HL-60 (cell line): Measurements from ENCODE around the gene LPIN1.

Source experiments
- DNase-seq, 2 experiments: peaks; one replicate each; pipeline ENCODE4 v3.0.0-alpha.2; 2010 to 2020; ENCODE audit warnings: low read depth in 1 of 2, low spot score in 1 of 2
- H3K27ac ChIP-seq: fragments of 250-450 bp; sonication (Bioruptor Pico); replicated peaks from 2 replicates; pipeline ENCODE4 v1.5.1; 2020; ENCODE audit warnings: mild to moderate bottlenecking, moderate library complexity
- H3K27me3 ChIP-seq: fragments of 250-450 bp; sonication (Bioruptor Pico); 2 replicates; pipeline ENCODE4 v1.5.1; 2021; ENCODE audit warnings: mild to moderate bottlenecking, moderate library complexity; ENCODE audit not compliant: insufficient read depth, poor library complexity, severe bottlenecking
- H3K4me3 ChIP-seq: replicated peaks from 2 replicates; pipeline ENCODE4 v1.5.1; 2011; ENCODE audit warnings: mild to moderate bottlenecking, control low read depth, low read length; ENCODE audit not compliant: insufficient read depth
- GABPA ChIP-seq: IDR thresholded peaks from 2 replicates; pipeline ENCODE4 v1.6.1; 2012; ENCODE audit warnings: low read depth
- POLR2AphosphoS5 ChIP-seq: IDR thresholded peaks from 2 replicates; pipeline ENCODE4 v1.6.1; 2012; ENCODE audit warnings: low read depth
- SPI1 ChIP-seq: IDR thresholded peaks from 2 replicates; pipeline ENCODE4 v1.6.1; 2012; ENCODE audit warnings: low read depth, mild to moderate bottlenecking, borderline replicate concordance
- TF ChIP-seq, protein P1 (sequence below): IDR thresholded peaks from 2 replicates; pipeline ENCODE4 v1.6.1; 2012; ENCODE audit warnings: low read depth; ENCODE audit not compliant: insufficient replicate concordance
- TF ChIP-seq, protein P2 (sequence below): IDR thresholded peaks from one replicate; pipeline ENCODE4 v1.5.1; 2011; ENCODE audit warnings: low read length, control low read depth, inconsistent platforms; ENCODE audit not compliant: insufficient read depth

LPIN1 gene

DNA sequence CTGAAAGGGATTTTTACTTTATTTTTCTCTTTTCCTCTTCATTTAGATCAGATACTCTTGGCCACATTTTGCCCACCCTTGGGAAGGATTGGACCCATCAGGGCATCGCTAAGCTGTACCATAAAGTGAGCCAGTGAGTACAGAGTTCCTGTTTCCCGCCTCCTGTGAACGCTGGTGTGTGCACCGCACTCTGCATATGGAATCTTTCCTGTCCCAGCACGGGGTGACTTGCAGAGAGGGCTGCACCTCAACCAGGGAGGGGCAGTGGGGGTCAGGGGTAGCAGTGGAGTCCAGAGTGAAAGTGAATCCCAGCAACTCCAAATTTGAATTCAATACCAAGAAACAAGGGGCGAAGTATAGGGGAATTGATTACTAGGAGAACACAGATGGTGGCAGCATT is 58.6 kb downstream of the LPIN1 start:
- no peak for DNase-seq
- TF ChIP-seq POLR2AphosphoS5 (no peak), GABPA (no peak), SPI1 (no peak)
- TF ChIP-seq, protein P1, sequence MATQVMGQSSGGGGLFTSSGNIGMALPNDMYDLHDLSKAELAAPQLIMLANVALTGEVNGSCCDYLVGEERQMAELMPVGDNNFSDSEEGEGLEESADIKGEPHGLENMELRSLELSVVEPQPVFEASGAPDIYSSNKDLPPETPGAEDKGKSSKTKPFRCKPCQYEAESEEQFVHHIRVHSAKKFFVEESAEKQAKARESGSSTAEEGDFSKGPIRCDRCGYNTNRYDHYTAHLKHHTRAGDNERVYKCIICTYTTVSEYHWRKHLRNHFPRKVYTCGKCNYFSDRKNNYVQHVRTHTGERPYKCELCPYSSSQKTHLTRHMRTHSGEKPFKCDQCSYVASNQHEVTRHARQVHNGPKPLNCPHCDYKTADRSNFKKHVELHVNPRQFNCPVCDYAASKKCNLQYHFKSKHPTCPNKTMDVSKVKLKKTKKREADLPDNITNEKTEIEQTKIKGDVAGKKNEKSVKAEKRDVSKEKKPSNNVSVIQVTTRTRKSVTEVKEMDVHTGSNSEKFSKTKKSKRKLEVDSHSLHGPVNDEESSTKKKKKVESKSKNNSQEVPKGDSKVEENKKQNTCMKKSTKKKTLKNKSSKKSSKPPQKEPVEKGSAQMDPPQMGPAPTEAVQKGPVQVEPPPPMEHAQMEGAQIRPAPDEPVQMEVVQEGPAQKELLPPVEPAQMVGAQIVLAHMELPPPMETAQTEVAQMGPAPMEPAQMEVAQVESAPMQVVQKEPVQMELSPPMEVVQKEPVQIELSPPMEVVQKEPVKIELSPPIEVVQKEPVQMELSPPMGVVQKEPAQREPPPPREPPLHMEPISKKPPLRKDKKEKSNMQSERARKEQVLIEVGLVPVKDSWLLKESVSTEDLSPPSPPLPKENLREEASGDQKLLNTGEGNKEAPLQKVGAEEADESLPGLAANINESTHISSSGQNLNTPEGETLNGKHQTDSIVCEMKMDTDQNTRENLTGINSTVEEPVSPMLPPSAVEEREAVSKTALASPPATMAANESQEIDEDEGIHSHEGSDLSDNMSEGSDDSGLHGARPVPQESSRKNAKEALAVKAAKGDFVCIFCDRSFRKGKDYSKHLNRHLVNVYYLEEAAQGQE: no peak
- TF ChIP-seq, protein P2, sequence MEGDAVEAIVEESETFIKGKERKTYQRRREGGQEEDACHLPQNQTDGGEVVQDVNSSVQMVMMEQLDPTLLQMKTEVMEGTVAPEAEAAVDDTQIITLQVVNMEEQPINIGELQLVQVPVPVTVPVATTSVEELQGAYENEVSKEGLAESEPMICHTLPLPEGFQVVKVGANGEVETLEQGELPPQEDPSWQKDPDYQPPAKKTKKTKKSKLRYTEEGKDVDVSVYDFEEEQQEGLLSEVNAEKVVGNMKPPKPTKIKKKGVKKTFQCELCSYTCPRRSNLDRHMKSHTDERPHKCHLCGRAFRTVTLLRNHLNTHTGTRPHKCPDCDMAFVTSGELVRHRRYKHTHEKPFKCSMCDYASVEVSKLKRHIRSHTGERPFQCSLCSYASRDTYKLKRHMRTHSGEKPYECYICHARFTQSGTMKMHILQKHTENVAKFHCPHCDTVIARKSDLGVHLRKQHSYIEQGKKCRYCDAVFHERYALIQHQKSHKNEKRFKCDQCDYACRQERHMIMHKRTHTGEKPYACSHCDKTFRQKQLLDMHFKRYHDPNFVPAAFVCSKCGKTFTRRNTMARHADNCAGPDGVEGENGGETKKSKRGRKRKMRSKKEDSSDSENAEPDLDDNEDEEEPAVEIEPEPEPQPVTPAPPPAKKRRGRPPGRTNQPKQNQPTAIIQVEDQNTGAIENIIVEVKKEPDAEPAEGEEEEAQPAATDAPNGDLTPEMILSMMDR: no peak
- H3K4me3 ChIP-seq: no peak overlapping the region
- H3K27ac ChIP-seq: no peak overlapping the region
- no peaks in the 10 kb centered on the region for H3K27me3 ChIP-seq

DNA sequence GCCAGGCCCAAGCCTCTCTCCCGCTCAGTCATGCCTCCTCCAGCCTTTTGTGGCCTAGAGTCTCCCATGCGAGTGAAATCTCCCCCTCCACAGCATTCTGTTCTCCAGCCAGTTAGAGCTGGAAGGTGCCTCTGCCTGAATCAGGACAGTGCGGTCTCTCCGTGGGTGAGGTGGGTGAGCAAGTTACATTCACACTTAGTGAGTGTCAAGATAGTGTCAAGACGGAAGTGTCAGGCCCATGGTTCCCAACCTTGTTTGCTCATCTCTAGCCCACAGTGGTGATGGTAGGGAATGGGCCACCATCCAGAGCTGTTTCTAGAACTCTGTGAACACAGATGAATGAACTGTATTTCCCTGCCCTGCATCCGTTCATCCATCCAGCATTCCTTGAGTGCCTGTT is 59.5 kb downstream of the LPIN1 start:
- Histone ChIP-seq H3K27me3 (no peaks in the 10 kb centered on the region), H3K27ac (no peak overlapping the region), H3K4me3 (no peak overlapping the region)
- TF ChIP-seq, protein P2: no peak
- TF ChIP-seq SPI1: no peak
- no peak for TF ChIP-seq GABPA
- TF ChIP-seq, protein P1: no peak
- no peak for TF ChIP-seq POLR2AphosphoS5
- no peak for DNase-seq

DNA sequence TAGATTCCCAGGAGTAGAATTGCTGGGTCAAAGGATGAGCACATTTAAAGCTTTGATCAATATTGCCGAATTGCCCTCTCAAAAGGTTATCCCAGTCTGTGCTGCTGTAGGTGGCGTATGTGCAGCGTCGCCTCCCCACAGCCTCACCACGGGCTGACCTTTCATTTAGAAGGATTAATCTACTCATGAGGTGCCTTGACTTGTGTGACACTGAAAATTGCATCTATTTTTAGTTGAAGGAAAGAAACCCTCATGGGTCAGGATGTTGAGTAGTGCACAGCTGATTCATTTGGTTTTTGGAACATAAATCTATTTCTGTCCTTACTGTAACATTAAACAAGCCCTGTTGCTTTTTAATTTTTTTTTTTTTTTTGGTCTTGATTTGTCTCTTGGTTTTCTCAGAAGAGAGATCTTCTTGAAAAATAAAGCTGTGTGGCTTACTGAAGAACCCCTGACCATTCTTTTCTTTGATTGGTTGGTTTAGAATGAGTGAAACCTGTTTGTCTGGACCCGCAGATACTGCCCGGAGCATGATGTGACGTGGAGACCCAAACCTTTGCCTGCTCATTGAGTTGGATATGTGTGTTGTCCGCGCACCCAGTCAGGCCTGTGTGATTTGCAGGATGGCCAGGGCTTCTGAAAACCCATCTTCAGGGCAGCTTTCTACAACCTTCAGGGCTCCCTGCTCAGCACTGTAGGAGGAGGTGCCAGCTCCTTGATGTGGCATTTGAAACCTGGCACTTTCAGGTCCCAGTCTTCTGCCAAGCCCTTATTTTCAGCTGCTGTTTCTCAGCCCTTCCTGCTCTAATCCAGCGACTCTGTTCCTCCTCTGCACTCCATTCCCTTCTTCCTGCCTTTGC is 61.0 kb downstream of the LPIN1 start:
- Histone ChIP-seq H3K4me3 (no peak overlapping the region), H3K27me3 (no peaks in the 10 kb centered on the region), H3K27ac (no peak overlapping the region)
- TF ChIP-seq SPI1 (no peak), GABPA (no peak), POLR2AphosphoS5 (no peak)
- TF ChIP-seq, protein P2: no peak
- TF ChIP-seq, protein P1: no peak
- no peak for DNase-seq
